HG02623 (cell line): ENCODE results near the gene DPY19L3.
"Not testable (repeated sequence)": the region's sequence is repeated elsewhere in the genome, so short reads cannot be mapped to it uniquely, and the experiment has no call there.

ENCODE experiments used
- ATAC-seq: cut with Tn5 transposase; IDR thresholded peaks from one replicate; pipeline ENCODE4 v1.9.1; 2021; ENCODE audit warnings: moderate library complexity; ENCODE audit not compliant: unreplicated experiment

Gene DPY19L3

GRCh38 chr19:32437096-32437495, 31.5 kb downstream of the DPY19L3 start:
- no peak for ATAC-seq

- no peak for ATAC-seq
These were observed 33.2 kb downstream of the DPY19L3 start for GRCh38 chr19:32438751-32439150.

- no peak for ATAC-seq
These were observed 37.1 kb downstream of the DPY19L3 start for GRCh38 chr19:32442650-32443049.

- ATAC-seq: not testable (repeated sequence)
These were observed 42.0 kb downstream of the DPY19L3 start for GRCh38 chr19:32447534-32447933.

GRCh38 chr19:32448026-32448425, 42.5 kb downstream of the DPY19L3 start:
- no peak for ATAC-seq

- ATAC-seq: no peak
These were observed 44.6 kb downstream of the DPY19L3 start for GRCh38 chr19:32450217-32450616.

- ATAC-seq: no peak
These were observed 48.2 kb downstream of the DPY19L3 start for GRCh38 chr19:32453736-32454135.

GRCh38 chr19:32456406-32456805, 50.8 kb downstream of the DPY19L3 start:
- no peak for ATAC-seq

GRCh38 chr19:32457571-32458158, 52.1 kb downstream of the DPY19L3 start:
- no peak for ATAC-seq

- peak; percentile 90 for ATAC-seq
These were observed 53.0 kb downstream of the DPY19L3 start for GRCh38 chr19:32458500-32459123.

- ATAC-seq: no peak
These were observed 53.8 kb downstream of the DPY19L3 start for GRCh38 chr19:32459204-32459865.

- no peak for ATAC-seq
These were observed 54.9 kb downstream of the DPY19L3 start for GRCh38 chr19:32460476-32460875.

GRCh38 chr19:32464279-32464678, 58.7 kb downstream of the DPY19L3 start:
- no peak for ATAC-seq

GRCh38 chr19:32465176-32465575, 59.6 kb downstream of the DPY19L3 start:
- no peak for ATAC-seq

GRCh38 chr19:32469795-32470194, 64.2 kb downstream of the DPY19L3 start:
- ATAC-seq: no peak

- no peak for ATAC-seq
These were observed 65.5 kb downstream of the DPY19L3 start for GRCh38 chr19:32471095-32471494.

GRCh38 chr19:32471811-32472210, 66.2 kb downstream of the DPY19L3 start:
- no peak for ATAC-seq

- ATAC-seq: no peak
These were observed 69.8 kb downstream of the DPY19L3 start for GRCh38 chr19:32475141-32476031.

GRCh38 chr19:32476032-32476350, 70.4 kb downstream of the DPY19L3 start:
- ATAC-seq: no peak

GRCh38 chr19:32480321-32480720, 74.8 kb downstream of the DPY19L3 start:
- ATAC-seq: no peak

GRCh38 chr19:32483574-32483973, 78.0 kb downstream of the DPY19L3 start:
- ATAC-seq: no peak

GRCh38 chr19:32489971-32490370, 84.4 kb downstream of the DPY19L3 start:
- no peak for ATAC-seq
